PFSK-1 (cell line): ENCODE data around the gene LAD1.

ENCODE experiments used
- POLR2AphosphoS5 ChIP-seq: IDR thresholded peaks from 2 replicates; pipeline ENCODE4 v1.6.1; 2012; ENCODE audit warnings: low read depth, mild to moderate bottlenecking, control low read depth, low read length, moderate library complexity
- TAF1 ChIP-seq: IDR thresholded peaks from 2 replicates; pipeline ENCODE4 v1.6.1; 2012; ENCODE audit warnings: low read length, control low read depth, borderline replicate concordance; ENCODE audit not compliant: insufficient read depth
- TF ChIP-seq, protein P1 (sequence below), 2 experiments: IDR thresholded peaks; 2 replicates each; pipeline versions ENCODE4 v1.6.1 to v1.8.0; 2011 to 2012; ENCODE audit warnings: low read depth in 2 of 2, low read length in 2 of 2, control low read depth in 1 of 2, inconsistent platforms in 1 of 2, mild to moderate bottlenecking in 1 of 2, moderate library complexity in 1 of 2; ENCODE audit not compliant: insufficient read depth in 1 of 2

DNA sequence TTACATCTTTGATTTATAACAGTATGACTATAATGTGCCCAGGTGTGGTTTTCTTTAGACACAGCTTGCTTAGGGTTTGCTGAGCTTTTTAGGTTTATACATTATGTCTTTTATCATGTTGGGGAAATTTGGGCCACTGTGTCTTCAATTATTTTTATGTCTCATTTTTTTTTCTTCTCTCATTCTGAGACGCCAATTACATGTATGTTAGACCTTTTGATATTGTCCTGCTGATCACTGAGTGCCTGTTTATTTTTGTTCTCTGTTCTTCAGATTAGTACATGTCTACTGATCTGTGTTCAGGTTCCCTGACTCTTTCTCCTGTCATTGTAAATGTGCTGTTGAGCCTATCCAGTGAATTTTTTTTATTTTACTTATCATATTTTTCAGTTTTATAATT is 57.7 kb downstream of the LAD1 start:
- TF ChIP-seq, protein P1, sequence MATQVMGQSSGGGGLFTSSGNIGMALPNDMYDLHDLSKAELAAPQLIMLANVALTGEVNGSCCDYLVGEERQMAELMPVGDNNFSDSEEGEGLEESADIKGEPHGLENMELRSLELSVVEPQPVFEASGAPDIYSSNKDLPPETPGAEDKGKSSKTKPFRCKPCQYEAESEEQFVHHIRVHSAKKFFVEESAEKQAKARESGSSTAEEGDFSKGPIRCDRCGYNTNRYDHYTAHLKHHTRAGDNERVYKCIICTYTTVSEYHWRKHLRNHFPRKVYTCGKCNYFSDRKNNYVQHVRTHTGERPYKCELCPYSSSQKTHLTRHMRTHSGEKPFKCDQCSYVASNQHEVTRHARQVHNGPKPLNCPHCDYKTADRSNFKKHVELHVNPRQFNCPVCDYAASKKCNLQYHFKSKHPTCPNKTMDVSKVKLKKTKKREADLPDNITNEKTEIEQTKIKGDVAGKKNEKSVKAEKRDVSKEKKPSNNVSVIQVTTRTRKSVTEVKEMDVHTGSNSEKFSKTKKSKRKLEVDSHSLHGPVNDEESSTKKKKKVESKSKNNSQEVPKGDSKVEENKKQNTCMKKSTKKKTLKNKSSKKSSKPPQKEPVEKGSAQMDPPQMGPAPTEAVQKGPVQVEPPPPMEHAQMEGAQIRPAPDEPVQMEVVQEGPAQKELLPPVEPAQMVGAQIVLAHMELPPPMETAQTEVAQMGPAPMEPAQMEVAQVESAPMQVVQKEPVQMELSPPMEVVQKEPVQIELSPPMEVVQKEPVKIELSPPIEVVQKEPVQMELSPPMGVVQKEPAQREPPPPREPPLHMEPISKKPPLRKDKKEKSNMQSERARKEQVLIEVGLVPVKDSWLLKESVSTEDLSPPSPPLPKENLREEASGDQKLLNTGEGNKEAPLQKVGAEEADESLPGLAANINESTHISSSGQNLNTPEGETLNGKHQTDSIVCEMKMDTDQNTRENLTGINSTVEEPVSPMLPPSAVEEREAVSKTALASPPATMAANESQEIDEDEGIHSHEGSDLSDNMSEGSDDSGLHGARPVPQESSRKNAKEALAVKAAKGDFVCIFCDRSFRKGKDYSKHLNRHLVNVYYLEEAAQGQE (IDR thresholded peaks at IDR 0.05; ENCODE audit: insufficient read depth in 1 of 2, low read depth in 2 of 2, low read length in 2 of 2) = no peak
- TF ChIP-seq TAF1 (no peak), POLR2AphosphoS5 (no peak)
